ENCODE measurements around the gene FAM167B.
"Not testable (repeated sequence)": the region's sequence is repeated elsewhere in the genome, so short reads cannot be mapped to it uniquely, and the experiment has no call there.

FAM167B gene

DNA sequence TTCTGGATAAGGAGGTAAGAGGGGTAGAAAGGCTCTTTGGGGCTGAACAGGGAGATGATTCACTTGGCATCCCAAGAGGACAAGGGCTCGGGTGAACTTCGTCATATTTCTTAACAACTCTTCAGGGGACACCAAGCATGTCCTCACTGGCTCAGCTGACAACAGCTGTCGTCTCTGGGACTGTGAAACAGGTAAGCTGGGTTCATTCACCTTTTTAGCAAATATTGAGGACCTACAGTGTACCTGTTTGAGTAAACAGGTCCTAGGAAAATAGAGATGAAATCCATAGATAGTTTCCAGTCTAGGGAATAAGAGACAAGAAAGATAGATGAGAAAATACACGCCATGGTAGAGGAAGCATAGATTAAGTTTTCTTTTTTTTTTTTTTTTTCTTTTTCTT, 22.7 kb upstream of the FAM167B start:
- no peak for DNase-seq

DNA sequence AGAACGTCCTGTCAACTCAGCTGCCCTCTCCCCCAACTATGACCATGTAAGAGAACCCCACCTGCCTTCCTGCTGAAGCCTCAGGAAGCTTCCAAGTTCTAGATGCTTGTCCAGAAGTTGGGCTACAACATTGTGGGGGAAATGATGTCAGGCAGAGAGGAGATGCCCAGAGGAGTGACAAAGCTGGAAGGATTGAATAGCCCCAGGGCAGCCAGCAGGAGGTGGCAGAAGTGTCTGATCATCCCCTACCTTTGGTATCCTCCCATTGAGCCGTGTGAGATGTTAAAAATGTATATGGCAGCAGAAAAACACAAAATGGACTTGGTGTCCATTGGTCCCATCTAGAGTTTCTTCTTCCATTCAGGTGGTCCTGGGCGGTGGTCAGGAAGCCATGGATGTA, 18.3 kb upstream of the FAM167B start:
- no peak for DNase-seq

DNA sequence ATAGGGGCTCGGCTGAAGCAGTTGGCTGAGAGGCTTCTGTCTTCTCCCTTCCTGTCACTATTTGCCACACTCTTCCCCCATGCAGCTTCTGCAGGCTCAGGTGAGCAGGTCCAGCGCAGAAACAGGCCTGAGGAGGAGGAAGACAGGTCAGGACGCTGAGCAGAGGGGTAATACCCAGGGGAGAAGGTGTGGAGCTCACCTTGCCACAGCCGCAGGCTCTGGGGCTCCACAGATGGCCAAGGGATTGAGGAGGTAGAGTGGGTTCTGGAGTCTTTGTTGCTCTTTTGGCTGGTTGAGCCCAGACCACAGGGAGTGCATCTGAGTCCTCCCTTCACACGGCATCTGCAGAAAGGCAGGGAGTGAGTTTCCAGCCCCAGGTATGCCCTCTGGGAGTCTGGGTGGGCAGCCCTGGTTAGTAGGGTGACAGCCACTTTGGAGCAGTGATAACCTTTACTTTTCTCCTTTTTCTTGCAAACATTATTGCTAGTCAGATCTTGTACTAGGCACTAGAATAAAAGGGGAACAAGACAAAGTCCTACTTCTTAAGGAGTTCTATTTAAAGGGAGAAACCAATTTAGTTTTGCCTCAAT, 15.1 kb upstream of the FAM167B start:
- no peak for DNase-seq

DNA sequence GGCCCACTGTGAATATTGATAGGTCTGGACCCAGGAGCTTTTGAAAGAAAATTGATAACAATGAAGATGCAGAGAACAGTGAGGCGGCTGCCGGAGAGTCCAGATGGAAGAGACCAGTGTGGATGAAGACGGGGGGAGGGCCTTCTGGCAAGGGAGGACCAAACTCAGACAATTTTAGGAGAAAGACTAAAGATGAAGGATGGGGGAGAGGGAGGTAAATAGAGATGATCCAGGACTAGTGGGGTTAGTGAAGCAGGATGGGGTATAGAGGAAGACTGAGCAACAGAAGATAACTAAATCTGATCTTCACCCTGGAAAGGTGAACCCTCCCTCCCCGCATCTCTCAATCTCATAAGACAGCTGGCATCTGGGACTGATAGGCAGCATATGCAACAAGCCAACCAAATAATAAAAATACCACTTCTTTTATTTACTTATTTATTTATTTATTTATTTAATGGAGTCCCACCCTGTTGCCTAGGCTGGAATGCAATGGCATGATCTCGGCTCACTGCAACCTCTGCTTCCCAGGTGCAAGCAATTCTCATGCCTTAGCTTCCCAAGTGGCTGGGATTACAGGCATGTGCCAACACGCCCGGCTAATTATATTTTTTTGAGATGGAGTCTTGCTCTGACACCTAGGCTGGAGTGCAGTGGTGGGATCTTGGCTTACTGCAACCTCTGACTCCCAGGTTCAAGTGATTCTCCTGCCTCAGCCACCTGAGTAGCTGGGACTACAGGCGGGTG, 14.3 kb upstream of the FAM167B start:
- no peak for DNase-seq

DNA sequence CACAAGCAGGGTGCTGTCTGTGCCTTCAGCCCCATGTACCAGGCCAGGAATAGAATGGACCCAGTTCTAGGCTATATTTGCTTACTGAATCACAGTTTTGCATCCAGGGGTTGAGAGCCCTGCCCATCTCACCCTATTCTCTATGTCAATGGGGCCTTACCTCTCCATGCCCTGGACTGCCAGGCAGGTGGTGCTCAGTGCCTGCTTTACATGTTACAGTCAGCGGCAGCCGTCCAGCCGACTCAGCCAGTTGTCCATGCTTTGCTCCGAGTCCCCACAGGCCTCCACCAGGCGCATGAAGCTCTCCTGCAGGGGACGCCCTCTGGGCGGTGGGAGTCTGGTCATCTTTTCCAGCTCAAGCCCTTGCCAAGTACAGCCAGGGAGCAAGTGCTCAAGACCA, 12.2 kb upstream of the FAM167B start:
- no peak for DNase-seq

DNA sequence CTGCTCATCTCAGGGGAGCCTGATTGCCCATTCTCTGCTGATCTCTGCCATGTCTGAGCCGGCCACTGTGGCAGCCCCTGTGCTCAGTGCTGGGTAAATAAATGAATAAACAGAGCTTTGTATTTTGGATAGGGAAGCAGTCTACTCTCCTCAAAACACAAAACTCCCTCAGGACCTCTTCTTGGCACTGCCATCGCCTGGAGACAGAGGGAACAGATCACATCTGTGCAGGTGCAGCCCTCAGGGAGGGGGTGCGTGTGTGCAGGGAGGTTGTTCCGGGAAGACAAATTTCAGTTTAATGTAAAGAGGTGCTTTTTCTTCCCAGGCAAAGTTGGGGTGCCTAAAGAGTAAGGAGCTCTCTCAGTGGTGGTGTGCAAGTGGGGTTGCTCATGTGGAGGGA, 7.7 kb upstream of the FAM167B start:
- DNase-seq: no peak

DNA sequence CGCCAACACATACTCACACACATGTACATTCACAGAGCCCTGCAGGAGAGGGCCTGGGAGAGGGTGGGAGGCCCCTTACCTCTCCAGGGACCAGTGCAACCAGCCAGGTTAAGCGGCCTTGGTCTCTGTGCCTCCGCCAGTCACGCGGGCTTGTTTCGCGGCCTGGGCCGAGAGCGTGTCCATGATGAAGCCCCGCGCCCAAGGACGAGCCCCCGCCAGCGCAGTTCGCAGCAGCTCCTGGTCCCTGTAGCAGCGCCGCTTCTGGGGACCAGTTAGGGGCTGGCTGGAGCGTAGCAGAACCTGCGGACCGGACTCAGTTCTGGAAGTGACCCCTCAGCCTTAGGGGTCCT, 7.3 kb upstream of the FAM167B start:
- DNase-seq: no peak

DNA sequence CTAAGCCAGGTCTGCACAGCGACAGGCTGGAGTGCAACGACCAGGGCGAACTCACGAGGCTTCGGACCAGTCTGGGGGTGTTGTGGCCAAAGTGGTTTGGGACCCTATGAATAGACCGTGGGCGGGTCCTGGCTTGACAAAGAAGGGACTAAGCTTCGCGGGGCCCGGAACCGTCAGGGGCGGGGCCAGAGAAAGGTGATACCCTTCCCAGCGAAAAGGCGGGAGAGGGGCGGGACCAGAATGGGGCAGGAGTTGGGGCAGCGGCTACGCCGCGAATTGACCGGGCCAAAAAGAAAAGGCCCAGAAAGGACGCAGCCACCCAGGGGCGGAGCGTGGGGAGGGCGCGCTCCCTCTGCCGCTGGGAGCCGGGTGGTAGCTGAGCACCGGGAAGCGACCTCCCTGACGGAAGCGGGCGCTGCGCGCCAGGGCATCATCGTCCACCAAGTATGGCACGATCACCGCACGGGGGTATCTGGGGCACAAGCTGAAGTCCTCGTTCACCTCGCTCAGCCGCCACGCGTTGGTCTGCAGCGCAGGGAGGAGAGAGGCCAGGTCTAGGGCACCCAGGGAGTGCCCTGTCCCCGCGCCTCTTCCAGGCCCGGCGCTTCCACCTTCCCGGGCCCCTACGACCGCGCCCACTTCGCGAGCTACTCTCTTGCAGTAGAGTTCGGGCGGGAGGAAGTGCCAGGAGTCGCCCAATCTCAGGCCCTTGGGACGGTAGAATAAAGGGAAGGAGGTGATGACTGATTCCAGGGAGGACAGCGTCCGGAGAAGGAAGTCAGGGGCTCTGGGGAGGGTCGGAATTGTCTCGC, 6.7 kb upstream of the FAM167B start:
- DNase-seq: peak; percentile 59

DNA sequence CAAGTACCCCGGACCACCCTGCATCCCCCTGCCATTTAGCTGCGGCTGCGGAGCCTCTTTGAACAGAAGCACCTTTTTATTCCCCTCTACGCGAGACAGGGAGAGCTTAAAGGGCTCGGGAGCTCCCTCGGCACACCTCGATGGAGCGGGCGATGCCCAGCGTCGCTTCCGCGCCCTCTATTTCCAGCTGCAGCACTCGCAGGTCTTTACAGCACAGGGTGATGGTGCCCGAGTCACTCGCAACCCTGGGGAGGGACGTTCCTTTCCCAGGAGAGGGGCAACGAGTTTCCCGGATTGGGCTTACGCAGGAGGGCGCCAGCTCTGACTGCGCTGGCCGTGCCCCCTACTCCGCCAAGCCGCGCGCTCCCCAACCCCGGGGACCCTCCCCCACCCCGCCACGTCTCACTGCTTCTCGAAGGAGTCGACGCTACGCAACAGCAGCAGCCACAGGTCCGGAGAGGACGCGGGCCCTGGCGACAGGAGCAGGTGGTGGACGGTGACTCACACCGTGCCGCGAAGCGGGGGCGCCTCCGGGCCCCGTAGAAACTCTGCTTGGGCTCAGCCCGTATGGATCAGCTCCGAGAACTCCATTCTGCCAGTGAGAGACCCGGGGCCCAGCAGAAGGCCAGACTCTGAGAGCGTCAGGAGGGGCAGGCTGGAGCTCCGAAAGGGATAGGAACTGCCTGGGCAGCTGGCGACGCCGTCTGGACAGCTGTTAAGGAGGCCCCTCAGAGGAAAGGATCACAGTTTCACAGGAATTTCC, 5.8 kb upstream of the FAM167B start:
- DNase-seq: no peak

DNA sequence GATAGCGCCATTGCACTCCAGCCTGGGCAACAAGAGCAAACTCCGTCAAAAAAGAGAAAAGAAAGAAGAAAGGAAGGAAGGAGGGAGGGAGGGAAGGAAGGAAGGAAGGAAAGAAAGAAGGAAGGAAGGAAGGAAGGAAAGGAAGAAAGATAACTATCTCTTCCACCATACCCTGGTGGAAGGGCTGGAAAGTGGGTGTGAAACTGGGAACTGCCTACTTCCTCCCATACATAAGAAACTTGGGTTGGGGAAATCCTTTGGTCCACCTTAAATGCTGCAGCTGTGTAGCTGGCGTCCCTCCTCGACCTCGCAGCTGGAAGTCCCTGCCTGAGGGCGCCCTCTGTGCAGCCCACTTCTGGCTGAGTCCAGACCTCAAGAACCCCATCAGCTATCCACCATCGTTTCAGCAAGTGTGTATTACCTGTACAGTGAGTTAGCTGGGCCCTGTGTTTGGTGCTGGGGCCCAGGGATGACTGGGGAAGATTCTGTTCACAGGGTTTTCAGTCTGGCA, 4.6 kb upstream of the FAM167B start:
- DNase-seq: no peak

DNA sequence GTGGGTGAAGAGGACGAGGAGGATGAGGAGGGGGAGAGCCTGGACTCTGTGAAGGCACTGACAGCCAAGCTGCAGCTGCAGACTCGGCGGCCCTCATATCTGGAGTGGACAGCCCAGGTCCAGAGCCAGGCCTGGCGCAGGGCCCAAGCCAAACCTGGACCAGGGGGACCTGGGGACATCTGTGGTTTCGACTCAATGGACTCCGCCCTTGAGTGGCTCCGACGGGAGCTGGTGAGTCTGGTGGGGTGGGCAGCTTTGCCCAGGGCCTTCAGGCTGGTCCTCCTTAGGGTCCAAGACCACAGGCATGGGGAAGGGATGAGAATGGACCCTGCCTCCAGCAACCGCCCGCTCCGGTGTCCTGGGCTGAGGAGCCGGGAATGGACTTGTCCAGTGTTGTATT, 430 bp downstream of the FAM167B start:
- no peak for DNase-seq

DNA sequence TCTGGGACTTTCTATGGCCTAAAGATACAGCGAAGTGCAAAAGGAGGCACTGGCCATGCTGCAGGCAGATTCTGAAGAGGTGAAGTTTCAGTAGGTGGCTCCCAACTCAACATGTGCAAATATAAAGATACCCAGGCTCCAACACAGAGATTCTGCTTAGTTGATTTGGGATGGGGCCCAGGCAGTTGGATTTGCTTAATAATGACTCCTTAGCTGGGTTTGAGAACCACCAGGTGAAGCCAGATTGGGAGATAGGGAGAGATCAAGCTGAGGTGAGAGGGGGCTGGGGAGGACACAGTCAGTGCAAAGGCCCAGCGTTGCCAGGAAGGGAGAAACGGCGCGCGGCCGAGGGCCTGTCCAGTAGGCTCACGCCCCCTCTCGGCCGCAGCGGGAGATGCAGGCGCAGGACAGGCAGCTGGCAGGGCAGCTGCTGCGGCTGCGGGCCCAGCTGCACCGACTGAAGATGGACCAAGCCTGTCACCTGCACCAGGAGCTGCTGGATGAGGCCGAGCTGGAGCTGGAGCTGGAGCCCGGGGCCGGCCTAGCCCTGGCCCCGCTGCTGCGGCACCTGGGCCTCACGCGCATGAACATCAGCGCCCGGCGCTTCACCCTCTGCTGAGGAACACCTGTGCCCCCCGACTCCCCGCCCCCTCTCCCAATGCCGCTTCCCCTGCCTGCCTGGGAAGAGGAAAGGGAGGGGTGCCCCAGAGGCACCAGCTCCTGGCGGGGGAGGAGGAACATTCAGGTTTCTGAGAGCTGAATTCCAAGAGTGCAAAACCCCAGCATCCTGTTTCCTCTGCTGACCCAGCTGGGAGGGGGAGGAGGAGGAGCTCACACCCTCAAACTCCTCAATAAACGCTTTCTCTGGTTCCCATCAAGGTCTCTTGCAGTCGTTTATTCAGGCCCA, 1.2 kb downstream of the FAM167B start:
- peak; percentile 75 for DNase-seq

DNA sequence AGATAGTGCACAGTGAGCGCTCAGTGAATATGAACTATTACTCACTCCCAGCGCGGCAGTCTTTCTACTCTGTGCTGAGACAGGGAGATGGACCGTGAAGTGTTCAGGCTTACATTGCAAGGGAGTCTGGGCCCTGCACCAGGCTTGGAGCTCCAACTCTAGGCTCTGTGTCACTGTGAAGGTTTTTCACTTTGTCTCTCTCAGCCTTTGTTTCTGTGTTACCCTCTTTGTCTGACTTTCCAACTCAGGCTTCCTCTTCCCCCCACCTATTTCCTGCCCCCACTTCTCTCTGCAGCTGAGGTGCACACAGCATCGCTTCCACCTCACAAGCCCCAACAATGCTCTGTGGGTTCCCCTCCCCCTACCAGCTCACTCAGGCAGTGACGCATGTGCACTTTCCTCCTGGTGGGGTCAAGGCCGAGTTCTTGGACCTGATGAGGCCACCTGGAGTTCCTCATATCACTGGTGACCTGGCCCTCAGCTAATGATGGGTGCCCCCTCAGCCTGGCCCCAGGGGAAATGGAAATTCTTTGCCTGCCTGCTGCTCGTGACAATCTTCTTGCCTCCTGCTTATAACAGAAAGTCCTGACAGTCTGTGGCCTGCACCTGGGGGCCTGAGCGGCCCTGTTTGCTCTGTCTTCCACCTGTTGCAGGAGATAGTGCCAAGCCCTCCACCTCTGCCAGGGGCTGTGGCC, 3.0 kb downstream of the FAM167B start:
- peak; percentile 89 for DNase-seq

DNA sequence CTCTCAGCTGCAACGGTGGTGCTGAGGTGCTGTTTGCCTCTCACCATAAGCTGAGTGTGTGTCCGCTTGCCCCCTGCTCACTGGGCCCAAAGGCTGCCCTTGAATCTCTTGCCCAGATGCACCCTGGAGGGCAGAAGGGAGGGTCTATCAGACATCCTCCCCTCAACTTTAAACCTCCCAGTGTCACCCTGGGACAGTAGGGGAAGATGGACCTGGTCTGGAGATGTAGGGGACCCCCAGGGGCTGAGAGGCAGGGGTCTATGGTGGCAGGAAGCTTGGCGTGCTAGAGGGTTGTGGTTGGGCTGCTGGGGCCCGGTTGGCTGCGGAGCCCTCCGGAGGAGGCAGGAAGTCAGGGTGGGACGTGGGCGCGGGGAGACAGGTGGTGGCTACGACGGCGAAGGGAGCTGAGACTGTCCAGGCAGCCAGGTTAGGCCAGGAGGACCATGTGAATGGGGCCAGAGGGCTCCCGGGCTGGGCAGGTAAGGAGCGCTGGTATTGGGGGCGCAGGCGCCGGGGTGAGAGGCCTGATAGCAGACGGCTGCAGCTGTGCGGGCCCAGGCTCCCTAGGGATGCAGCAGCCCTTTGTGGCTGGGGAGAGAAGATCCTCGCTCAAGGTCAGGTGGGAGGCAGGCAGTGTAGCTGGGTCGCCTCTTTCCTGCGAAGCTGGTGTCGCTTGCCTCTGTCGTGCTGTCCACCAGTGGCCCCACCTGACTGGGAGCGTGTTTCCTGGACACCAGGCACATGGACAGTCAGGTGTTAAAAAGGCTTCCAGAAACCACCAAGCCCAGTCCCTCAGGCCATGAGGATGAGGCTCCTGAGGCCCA, 4.1 kb downstream of the FAM167B start, which contains the start of gene LCK:
TSS of gene LCK (plus strand) at position 373 of the 824 bp plus-strand sequence. CDS start 23,065 bp downstream, outside the sequence.
- peak; percentile 53 for DNase-seq

DNA sequence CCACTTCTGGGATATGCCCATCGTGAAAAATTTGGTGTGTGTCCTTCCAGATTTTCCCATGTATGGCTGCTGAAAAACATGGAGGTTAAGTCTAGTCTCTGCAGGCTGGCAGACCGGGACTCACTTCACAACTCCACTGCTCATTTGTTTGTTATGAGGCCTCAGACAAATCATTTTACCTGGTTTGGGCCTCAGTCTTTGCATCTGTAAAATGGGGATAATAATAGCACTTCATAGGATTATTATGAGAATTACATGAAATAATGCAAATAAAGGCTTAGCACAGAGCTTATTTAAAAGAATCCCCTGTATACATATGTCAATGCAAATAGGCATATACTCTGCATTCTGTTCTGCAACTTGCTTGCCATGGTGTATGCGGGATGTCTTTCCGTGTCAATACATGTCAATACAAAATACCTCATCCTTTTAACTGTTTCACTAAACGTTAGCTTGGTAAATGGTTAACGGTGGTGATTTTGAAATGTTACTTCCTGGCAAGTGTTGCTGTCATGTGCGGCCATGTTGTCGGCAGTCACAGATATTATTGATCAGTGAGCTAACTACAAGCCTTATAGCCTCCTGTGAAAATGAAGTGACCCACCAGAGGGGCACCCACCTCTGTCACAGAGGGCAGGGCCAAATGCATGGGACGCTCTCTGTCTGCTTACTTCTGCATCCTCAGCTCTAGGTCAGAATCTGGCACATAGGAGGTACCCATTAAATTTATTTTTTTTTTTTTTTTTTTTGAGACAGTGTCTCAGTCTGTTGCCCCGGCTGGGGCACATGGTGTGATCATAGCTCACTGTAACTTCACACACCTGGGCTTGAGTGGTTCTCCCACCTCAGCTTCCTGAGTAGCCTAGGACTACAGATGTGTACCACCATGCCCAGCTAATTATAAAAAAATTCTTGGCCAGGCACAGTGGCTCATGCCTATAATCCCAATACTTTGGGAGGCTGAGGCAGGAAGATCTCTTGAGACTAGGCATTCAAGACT, 8.3 kb downstream of the FAM167B start:
- DNase-seq: no peak

DNA sequence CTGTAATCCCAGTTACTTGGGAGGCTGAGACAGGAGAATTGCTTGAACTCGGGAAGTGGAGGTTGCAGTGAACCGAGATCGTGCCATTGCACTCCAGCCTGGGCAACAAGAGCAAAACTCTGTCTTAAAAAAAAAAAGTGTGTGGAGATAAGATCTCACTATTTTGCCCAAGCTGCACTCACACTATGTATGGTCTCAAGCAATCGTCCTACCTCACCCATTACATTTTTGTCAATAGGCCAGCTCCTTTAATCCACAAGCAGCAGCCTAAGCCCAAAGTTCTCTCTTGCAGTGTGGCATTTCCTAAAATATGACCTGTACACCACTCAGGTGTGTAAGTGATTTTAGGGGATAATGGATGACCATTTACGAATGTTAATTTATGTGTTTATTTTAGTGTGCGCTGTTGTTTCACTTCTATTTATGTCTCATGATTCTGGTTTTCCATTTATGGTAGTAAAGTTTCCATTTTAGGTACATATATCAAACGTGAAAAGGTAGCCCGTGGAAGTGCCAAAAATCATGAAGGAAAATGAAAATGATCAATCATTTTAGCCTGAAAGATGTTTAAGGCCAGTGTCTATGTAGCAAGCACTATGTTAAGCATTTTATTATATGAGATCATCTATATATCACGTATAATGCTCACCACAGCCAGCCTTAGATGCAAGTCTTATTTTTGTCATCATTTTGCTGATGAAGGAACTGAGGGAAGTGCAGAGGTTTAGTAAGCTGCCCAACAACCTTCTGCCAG, 9.6 kb downstream of the FAM167B start:
- no peak for DNase-seq

DNA sequence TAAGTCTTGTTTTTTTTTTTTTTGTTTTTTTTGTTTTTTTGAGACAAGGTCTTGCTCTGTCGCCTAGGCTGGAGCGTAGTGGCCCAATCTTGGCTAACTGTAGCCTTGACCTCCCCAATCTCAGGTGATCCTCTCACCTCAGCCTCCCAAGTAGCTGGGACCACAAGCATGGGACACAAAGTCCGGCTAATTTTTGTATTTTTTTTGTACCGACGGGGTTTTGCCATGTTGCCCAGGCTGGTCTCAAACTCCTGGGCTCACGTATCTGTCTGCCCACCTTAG, 10.1 kb downstream of the FAM167B start:
- DNase-seq: no peak

DNA sequence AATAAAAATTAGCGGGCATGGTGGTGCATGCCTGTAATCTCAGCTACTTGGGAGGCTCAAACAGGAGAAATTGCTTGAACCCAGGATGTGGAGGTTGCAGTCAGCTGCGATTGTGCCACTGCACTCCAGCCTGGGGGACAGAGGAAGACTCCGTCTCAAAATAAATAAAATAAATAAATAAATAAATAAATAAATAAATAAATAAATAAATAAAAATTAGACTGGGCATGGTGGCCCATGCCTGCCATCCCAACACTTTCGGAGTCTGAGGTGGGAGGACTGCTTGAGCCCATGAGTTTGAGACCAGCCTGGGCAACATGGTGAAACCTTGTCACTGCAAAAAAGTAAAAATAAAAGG, 16.2 kb downstream of the FAM167B start:
- DNase-seq: not testable (repeated sequence)

DNA sequence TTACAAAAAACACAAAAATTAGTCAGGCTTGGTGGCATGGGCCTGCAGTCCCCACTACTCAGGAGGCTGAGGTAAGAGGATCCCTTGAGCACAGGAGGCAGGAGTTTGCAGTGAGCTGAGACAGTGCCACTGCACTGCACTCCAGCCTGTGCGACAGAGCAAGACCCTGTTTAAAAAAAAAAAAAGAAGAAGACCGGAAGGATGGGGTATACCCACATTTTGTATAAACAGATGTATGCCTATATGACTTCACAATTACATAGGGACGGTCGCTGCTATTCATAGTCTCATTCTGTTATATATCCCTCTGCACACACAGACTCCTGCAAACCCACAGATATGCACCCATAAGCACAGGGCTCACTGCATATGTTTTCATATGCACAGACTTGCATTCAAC, 16.7 kb downstream of the FAM167B start:
- DNase-seq: peak; percentile 18
